GM19193 (cell line): Measurements from ENCODE around the gene NUP98.

Source experiments
- POLR2A ChIP-seq: IDR thresholded peaks from 4 replicates; pipeline ENCODE4 v1.6.1; 2011; ENCODE audit not compliant: insufficient read depth, insufficient read length; ENCODE audit errors: extremely low read depth

NUP98 gene

GRCh38 chr11:3797329-3798090 lies at the start of gene NUP98:
Gene NUP98 (minus strand): TSS chr11:3797554. CDS start chr11:3782117, 15,437 bp downstream.
- peak; percentile 91 for TF ChIP-seq POLR2A

- no peak for TF ChIP-seq POLR2A
Measured at GRCh38 chr11:3845670-3846069, 48.3 kb upstream of the NUP98 start.

- no peak for TF ChIP-seq POLR2A
Measured at GRCh38 chr11:3845246-3845645, 47.9 kb upstream of the NUP98 start.

- TF ChIP-seq POLR2A, result no peak
Measured at GRCh38 chr11:3843326-3843725, 46.0 kb upstream of the NUP98 start.

- TF ChIP-seq POLR2A, result peak; percentile 64
Measured at GRCh38 chr11:3841426-3842350, 44.3 kb upstream of the NUP98 start.

- TF ChIP-seq POLR2A, result peak; percentile 64
Measured at GRCh38 chr11:3840870-3841425, 43.6 kb upstream of the NUP98 start, which contains the start of gene RHOG. Gene RHOG (minus strand): TSS chr11:3840959. CDS start chr11:3828138, 12,821 bp downstream.

GRCh38 chr11:3840004-3840869 lies 42.9 kb upstream of the NUP98 start:
- TF ChIP-seq POLR2A, result no peak

GRCh38 chr11:3838504-3838903 lies 41.1 kb upstream of the NUP98 start:
- TF ChIP-seq POLR2A, result no peak

GRCh38 chr11:3837793-3838192 lies 40.4 kb upstream of the NUP98 start:
- TF ChIP-seq POLR2A, result peak; percentile 33

GRCh38 chr11:3836903-3837302 lies 39.5 kb upstream of the NUP98 start:
- peak; percentile 11 for TF ChIP-seq POLR2A

GRCh38 chr11:3835751-3836150 lies 38.4 kb upstream of the NUP98 start:
- TF ChIP-seq POLR2A, result no peak

- TF ChIP-seq POLR2A, result no peak
Measured at GRCh38 chr11:3834664-3835461, 37.5 kb upstream of the NUP98 start.

- no peak for TF ChIP-seq POLR2A
Measured at GRCh38 chr11:3834349-3834663, 37.0 kb upstream of the NUP98 start.

GRCh38 chr11:3833449-3833848 lies 36.1 kb upstream of the NUP98 start:
- no peak for TF ChIP-seq POLR2A
